NCI-H2107 (cell line): ENCODE data around the gene ACP7.
"Not testable (repeated sequence)": the region's sequence is repeated elsewhere in the genome, so short reads cannot be mapped to it uniquely, and the experiment has no call there.

Experiments used
- DNase-seq: peaks from one replicate; lab custom pipeline; 2025; lab: John Stamatoyannopoulos, UW

The ACP7 gene

DNA sequence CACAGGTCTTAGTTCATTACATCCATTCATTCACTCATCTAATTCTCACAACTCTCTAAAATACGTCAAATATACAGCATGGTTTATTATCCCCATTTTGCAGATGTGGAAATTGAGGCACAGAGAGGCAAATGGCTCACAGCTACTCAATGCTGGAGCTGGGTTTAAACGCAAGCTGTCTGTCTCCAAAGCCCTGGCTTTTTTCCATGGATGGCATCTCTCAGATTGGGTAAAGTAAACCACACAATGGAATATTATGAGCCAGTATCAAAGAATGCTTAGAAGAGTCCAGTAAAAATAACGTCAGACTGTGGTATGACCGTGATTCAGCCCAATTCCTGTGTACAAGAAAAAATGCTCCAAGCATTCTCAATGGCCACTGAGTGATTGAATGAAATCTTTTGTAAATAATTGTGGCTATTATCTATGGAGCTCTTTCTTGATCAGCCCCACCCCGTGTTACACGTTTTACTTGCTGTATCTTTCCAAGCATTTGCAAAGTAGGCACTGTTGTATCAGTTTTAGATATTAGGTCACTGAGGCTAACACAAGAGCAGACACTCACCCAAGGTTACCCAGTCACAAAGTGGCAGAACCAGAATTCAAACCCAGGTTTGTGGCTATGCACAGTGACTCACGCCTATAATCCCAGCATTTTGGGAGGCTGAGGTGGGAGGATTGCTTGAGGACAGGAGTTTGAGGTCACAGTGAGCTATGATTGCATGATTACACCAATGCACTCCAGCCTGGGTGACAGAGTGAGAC is 5.5 kb upstream of the ACP7 start:
- no peak for DNase-seq

DNA sequence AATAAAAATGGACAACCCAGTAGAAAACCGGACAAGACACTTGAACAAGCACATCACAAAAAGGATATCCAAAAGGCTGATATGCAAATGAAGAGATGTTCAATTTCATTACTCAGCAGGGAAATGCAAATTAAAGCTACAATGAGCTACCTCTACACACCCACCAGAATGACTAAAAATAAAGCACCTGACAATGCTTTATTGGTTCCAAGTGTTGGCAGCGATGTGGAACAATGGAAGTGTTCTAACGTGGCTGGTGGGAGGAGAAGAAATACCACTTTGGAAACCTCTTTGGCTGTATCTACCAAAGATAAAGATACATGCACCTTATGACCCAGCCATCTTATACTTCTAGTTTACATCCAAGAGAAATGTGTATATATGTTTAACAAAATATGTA is 3.7 kb upstream of the ACP7 start:
- DNase-seq = no peak

DNA sequence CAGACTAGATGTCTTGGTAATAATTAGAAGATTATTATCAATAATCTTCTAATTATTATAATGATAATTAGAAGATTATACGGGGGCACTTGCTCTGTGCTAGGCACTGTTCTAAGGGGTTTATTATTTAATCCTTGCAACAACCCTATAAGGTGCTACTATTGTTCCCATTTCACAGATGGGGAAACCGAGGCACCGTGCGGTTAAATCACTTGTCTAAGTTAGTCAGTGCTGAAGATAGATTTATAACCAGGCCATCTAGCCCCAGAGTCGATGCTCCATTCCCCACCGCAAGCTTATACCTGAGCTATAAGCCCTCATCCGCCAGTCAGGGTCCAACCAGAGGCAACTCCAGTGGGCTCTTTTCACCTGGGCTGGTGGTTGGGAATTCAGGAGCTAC is 2.0 kb upstream of the ACP7 start:
- no peak for DNase-seq

- DNase-seq = no peak
Observed at GRCh38 chr19:39082745-39083598, 1.2 kb upstream of the ACP7 start.

DNA sequence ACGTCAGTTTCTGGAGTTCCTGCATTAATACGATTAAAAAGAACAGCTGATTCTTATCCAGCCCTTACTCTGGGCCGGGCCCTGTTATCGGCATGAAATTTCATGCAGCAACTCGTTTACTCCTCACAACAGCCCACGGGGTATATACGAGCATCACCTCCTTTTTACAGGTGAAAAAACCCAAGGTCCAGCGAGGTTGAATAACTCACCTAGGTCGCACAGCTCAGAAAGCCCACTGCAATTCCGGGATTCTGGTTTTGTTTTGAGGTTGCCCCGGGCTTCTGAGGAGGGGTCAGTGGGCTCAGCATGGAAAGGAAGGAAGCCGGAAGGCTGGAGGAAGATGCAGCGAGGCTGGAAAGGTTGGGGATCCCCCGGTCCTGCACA is 577 bp upstream of the ACP7 start:
- no peak for DNase-seq

DNA sequence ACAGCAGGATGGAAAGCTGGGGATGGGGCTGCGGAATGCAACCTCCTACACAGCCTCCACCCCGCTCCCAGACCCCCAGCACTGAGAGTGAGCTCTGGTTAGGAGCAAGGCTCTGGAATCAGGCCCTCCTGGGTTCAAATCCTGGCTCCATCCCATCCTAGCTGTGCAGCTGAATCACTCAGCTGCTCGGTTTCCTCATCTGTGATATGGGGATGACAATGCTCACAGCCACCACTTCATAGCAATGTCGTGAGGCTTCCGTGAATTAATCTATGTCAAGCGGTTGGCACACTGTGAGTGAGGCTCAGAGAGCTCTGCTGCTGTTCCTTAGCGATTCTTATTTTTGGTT is 538 bp downstream of the ACP7 start:
- no peak for DNase-seq

GRCh38 chr19:39085392-39085791 is 1.2 kb downstream of the ACP7 start:
- DNase-seq = no peak

GRCh38 chr19:39086386-39086785 is 2.2 kb downstream of the ACP7 start:
- DNase-seq = no peak

- no peak for DNase-seq
Observed at GRCh38 chr19:39087907-39088686, 3.9 kb downstream of the ACP7 start.

GRCh38 chr19:39090016-39090415 is 5.8 kb downstream of the ACP7 start:
- DNase-seq = not testable (repeated sequence)

DNA sequence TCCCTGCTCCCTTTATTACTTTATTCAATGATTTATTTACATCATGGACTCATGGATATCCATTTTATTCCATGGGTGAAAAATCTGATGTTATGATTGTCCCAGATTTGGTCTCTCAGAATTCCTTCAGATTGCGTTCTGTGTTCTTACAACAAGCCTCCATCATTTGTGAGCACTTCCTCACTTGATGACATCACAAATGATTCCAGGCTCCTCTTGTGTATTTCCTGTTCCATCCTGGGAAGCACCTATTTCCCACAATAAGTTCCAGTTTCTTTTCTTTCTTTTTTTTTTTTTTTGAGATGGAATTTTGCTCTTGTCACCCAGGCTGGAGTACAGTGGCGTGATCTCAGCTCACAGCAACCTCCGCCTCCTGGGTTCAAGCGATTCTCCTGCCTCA is 6.7 kb downstream of the ACP7 start:
- no peak for DNase-seq

- DNase-seq = not testable (repeated sequence)
Observed at GRCh38 chr19:39095799-39096540, 11.8 kb downstream of the ACP7 start.

DNA sequence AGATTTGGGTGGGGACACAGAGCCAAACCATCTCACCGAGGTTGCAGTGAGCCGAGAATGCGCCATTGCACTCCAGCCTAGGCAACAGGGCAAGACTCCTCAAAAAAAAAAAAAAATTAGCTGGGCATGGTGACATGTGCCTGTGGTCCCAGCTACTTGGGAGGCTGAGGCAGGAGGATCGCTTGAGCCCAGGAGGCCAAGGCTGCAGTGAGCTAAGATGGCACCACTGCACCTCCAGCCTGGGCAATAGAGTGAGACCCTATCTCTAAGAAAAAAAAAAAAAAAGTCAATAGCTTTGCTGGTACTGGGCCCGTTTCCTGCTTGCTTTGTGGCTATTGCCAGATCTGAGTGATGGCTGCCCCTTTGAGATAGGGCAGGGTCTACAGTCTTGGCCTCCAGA is 13.1 kb downstream of the ACP7 start:
- DNase-seq = no peak

DNA sequence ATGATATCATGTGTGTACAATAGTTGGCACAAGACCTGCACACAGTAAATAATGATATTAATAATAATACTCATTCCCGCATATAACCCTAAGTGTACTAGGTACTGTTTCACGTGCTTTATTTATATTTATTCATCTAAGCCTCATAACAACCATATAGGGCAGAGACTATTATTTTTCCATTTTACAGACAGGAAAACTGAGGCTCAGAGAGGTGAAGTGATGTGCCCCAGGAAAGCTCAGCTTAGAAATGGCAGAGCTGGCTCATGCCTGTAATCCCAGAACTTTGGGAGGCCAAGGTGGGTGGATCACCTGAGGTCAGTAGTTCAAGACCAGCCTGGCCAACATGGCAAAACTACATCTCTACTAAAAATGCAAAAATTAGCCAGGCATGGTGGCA is 13.6 kb downstream of the ACP7 start:
- no peak for DNase-seq

DNA sequence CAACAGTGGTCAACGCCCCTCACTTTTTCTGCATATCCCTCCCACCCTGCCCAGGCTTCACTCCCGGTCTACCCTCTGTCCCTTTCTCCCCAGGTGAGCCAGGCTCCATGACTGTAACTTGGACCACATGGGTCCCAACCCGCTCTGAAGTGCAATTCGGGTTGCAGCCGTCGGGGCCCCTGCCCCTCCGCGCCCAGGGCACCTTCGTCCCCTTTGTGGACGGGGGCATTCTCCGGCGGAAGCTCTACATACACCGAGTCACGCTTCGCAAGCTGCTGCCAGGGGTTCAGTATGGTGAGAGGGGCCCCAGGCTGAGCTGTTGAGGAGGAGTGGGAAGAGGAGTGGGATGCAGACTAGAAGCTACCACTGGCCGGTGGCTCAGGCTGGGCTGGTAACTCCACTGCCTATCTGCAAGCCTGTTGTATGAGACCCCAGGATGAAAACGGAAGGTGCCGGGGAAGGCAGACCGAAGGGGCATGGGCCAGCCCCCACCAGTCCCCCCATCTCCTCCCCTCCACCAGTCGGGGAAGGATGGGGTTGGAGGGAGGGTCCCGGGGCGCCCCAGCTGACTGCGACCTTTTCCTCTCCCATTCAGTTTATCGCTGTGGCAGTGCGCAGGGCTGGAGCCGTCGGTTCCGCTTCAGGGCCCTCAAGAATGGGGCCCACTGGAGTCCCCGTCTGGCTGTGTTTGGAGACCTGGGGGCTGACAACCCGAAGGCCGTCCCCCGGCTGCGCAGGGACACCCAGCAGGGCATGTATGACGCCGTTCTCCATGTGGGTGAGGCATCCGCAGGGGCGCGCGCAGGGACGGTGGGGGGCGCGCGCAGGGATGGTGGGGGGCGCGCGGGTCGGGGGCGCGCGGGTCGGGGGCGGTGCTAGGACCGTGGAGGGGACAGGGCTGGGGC is 14.4 kb downstream of the ACP7 start:
- DNase-seq = no peak

DNA sequence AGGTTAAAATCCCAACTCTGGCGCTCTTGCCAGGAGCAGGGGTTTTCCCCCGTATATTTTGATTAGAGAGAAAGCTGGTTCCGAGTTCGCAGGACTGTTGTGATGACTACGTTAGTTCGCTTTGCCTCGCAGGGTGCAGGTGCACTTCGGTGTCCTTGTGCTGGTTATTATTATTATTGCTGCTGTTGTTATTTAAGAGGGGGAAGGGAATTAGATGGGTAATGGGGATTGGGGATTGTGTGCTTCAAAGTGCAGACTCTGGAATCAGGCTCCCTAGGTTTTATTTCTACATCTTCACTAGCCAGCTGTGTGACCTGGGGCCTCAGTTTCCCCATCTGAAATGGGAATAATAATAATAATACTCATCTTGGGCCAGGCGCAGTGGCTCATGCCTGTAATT is 15.2 kb downstream of the ACP7 start:
- DNase-seq = no peak

GRCh38 chr19:39100500-39101166 is 16.5 kb downstream of the ACP7 start:
- no peak for DNase-seq

- no peak for DNase-seq
Observed at GRCh38 chr19:39103151-39103550, 19.0 kb downstream of the ACP7 start.

- DNase-seq = no peak
Observed at GRCh38 chr19:39104186-39104596, 20.0 kb downstream of the ACP7 start.

- DNase-seq = no peak
Observed at GRCh38 chr19:39106194-39106593, 22.0 kb downstream of the ACP7 start.
